Nucleus accumbens (tissue), 56 donors: Measurements from ENCODE around the gene HSH2D.
A peak's percentile ranks its signal among the peaks of the same experiment; 100 is the strongest.
"Not testable (repeated sequence)": the region's sequence is repeated elsewhere in the genome, so short reads cannot be mapped to it uniquely, and the experiment has no call there.

Experiments
- DNase-seq, 56 donors: peaks; one replicate each; lab custom pipeline; 2025; lab: John Stamatoyannopoulos, UW

HSH2D gene

GRCh38 chr19:16143399-16144215, at the start of gene HSH2D:
HSH2D (plus strand) TSS chr19:16143685; CDS start chr19:16148751, 5,066 bp downstream.
- DNase-seq = peak in 1 of 56 donors; percentile 1

- no peak for DNase-seq
Observed at GRCh38 chr19:16094360-16095070, 49.0 kb upstream of the HSH2D start.

- DNase-seq = no peak
Observed at GRCh38 chr19:16095071-16095571, 48.4 kb upstream of the HSH2D start.

- no peak for DNase-seq
Observed at GRCh38 chr19:16096280-16096855, 47.1 kb upstream of the HSH2D start.

GRCh38 chr19:16098416-16098768, 45.1 kb upstream of the HSH2D start:
- DNase-seq = no peak

GRCh38 chr19:16098821-16099220, 44.7 kb upstream of the HSH2D start:
- DNase-seq = no peak

- not testable (repeated sequence) for DNase-seq
Observed at GRCh38 chr19:16099314-16099965, 44.0 kb upstream of the HSH2D start.

GRCh38 chr19:16100524-16100923, 43.0 kb upstream of the HSH2D start:
- DNase-seq = no peak

- no peak for DNase-seq
Observed at GRCh38 chr19:16104722-16105121, 38.8 kb upstream of the HSH2D start.

- peak in 1 of 56 donors; percentile 5 for DNase-seq
Observed at GRCh38 chr19:16106121-16106520, 37.4 kb upstream of the HSH2D start.

GRCh38 chr19:16111160-16111908, 32.2 kb upstream of the HSH2D start, which contains the start of gene RAB8A:
RAB8A (plus strand) TSS chr19:16111889; CDS start chr19:16111902, 13 bp downstream.
- DNase-seq = peak; percentile 89 to 100 (median 99)

- peak in 1 of 56 donors; percentile 64 for DNase-seq
Observed at GRCh38 chr19:16111909-16112752, 31.4 kb upstream of the HSH2D start.

GRCh38 chr19:16112778-16113177, 30.7 kb upstream of the HSH2D start:
- no peak for DNase-seq

- DNase-seq = no peak
Observed at GRCh38 chr19:16113727-16114126, 29.8 kb upstream of the HSH2D start.

- DNase-seq = peak in 40 of 56 donors; percentile 4 to 77 (median 17)
Observed at GRCh38 chr19:16115301-16116039, 28.0 kb upstream of the HSH2D start.

GRCh38 chr19:16116067-16116466, 27.4 kb upstream of the HSH2D start:
- DNase-seq = no peak

- no peak for DNase-seq
Observed at GRCh38 chr19:16117594-16118033, 25.9 kb upstream of the HSH2D start.

- peak in 6 of 56 donors; percentile 2 to 22 (median 5) for DNase-seq
Observed at GRCh38 chr19:16118489-16119033, 24.9 kb upstream of the HSH2D start.
